ENCODE measurements around the gene CSRP1. TPM values are rescaled to one million over a fixed set of nuclear protein-coding genes. Genes with fewer than 3 reads are reported as not detected.

The CSRP1 gene
- total and polyA plus RNA-seq, 2 donors (not counting 1 experiment from before 2014, with no cell fraction given): 23.8 to 36.7 TPM

DNA sequence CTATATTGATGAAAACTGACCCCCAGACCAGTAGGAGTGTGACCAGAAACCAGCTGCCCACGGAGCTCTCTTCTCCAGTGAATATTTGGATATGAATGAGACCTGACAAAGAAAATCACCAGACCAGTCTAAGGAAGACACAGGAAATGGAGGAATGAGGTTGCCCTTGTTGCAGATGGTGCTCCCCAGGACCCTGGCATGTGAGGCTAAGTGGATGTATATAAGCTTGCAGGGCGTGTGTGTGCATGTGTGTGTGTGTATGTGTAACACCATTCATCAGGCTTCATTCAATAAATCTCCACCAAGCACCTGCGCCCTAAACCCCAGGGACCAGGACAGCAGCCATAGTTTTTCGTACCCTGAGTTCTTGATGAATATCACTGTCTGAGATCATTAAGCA, 52.3 kb downstream of the CSRP1 start:
- no peak for ATAC-seq (ENCODE audit: low read depth)
- Mint-ChIP-seq H3K4me1 (no peaks in the 10 kb centered on the region), H3K27me3 (peaks cover 24% of the 10 kb centered on the region), H3K27ac (no peak overlapping the region), H3K4me3 (no peak overlapping the region), H3K9me3 (ENCODE audit: insufficient read depth) (no peaks in the 10 kb centered on the region)
- WGBS (ENCODE audit: insufficient coverage): 87% methylated on average over 3 of the region's 4 CpGs
- Histone ChIP-seq H3K4me2 (replicated peaks; ENCODE audit: low read depth, low read length, poor library complexity, severe bottlenecking) (no peak overlapping the region), H3K79me2 (ENCODE audit: control insufficient read depth, insufficient read depth, low read length) (no peaks in the 10 kb centered on the region), H3K9ac (ENCODE audit: low read length) (no peak overlapping the region), H3K4me1 (ENCODE audit: control insufficient read depth in 2 of 2, insufficient read depth in 2 of 2, low read length in 2 of 2) (peaks cover 2 to 9% of the 10 kb centered on the region in 2 donors), H3K27ac (ENCODE audit: low read length in 2 of 2) (no peak overlapping the region), H2AFZ (ENCODE audit: insufficient read depth, low read depth, low read length, poor library complexity, severe bottlenecking) (no peak overlapping the region), H3K36me3 (replicated peaks in 1 of 2; ENCODE audit: control extremely low read depth in 1 of 2, control insufficient read depth in 1 of 2, extremely low read depth in 1 of 2, insufficient read depth in 2 of 2, low read length in 1 of 2) (no peaks in the 10 kb centered on the region), H3K4me3 (ENCODE audit: control extremely low read depth in 1 of 5, extremely low read depth in 1 of 5, insufficient read depth in 1 of 5, low read depth in 2 of 5, low read length in 4 of 5) (no peak overlapping the region), H3K9me3 (ENCODE audit: control extremely low read depth in 1 of 3, control insufficient read depth in 2 of 3, insufficient read depth in 1 of 3, low read length in 2 of 3) (peaks cover 0 to 5% (median 0%) of the 10 kb centered on the region in 3 donors), H4K20me1 (ENCODE audit: control insufficient read depth, insufficient read depth, low read length, poor library complexity, severe bottlenecking) (no peaks in the 10 kb centered on the region), H3K27me3 (replicated peaks in 1 of 4; ENCODE audit: control extremely low read depth in 1 of 4, control insufficient read depth in 3 of 4, insufficient read depth in 4 of 4, low read length in 3 of 4) (peaks cover 0 to 16% (median 0%) of the 10 kb centered on the region in 4 experiments)
- no peak for DNase-seq
- TF ChIP-seq, protein P1, sequence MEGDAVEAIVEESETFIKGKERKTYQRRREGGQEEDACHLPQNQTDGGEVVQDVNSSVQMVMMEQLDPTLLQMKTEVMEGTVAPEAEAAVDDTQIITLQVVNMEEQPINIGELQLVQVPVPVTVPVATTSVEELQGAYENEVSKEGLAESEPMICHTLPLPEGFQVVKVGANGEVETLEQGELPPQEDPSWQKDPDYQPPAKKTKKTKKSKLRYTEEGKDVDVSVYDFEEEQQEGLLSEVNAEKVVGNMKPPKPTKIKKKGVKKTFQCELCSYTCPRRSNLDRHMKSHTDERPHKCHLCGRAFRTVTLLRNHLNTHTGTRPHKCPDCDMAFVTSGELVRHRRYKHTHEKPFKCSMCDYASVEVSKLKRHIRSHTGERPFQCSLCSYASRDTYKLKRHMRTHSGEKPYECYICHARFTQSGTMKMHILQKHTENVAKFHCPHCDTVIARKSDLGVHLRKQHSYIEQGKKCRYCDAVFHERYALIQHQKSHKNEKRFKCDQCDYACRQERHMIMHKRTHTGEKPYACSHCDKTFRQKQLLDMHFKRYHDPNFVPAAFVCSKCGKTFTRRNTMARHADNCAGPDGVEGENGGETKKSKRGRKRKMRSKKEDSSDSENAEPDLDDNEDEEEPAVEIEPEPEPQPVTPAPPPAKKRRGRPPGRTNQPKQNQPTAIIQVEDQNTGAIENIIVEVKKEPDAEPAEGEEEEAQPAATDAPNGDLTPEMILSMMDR (IDR thresholded peaks at IDR 0.05): no peak
- no peak for TF ChIP-seq EZH2 (IDR thresholded peaks at IDR 0.05; ENCODE audit: borderline replicate concordance, insufficient read depth, low read depth, low read length, poor library complexity, severe bottlenecking)
- intact Hi-C loops (cut with micrococcal nuclease): no loop called here
- ChIA-PET POLR2A (no interaction called here), CTCF (interaction anchor here (1.0 kb wide), 1 partner anchor 10 kb away, joined by 3 read pairs; no protein-coding TSS in a partner anchor)

DNA sequence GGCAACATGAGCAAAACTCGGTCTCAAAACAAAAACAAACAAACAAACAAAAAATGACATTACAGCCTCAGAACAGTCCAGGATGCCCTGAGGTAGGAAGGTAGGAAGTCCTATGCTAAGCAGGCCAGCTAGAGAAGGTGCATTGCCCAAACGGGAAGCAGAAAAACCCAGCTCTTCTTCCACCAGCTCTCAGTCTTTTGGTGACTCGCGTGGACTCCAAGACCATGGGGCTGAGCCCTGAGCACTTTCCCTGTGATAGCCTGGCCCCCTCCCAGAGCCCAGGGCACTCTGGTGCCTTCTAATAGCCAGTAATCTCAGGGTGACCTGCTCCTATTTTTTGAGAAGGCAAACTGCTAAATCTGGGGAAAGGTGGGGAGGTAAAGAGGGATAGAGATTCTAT, 54.1 kb downstream of the CSRP1 start:
- H3K9me3 ChIP-seq (ENCODE audit: control extremely low read depth in 1 of 3, control insufficient read depth in 2 of 3, insufficient read depth in 1 of 3, low read length in 2 of 3): peaks cover 0 to 5% (median 0%) of the 10 kb centered on the region in 3 donors
- ChIA-PET CTCF (interaction anchor here (1.0 to 8.0 kb wide), 2 partner anchors 17 to 59 kb away, joined by 3 to 104 read pairs; no protein-coding TSS in a partner anchor), POLR2A (no interaction called here)
- Mint-ChIP-seq H3K9me3 (ENCODE audit: insufficient read depth) (no peaks in the 10 kb centered on the region), H3K4me1 (peaks cover 4% of the 10 kb centered on the region), H3K27me3 (peaks cover 23% of the 10 kb centered on the region), H3K4me3 (no peak overlapping the region), H3K27ac (no peak overlapping the region)
- 81% methylated on average over 3 of the region's 4 CpGs for WGBS (ENCODE audit: insufficient coverage)
- no peak overlapping the region for H3K27ac ChIP-seq (ENCODE audit: low read length in 2 of 2)
- no peak overlapping the region for H3K9ac ChIP-seq (ENCODE audit: low read length)
- no peak overlapping the region for H3K4me2 ChIP-seq (replicated peaks; ENCODE audit: low read depth, low read length, poor library complexity, severe bottlenecking)
- peaks cover 7 to 15% of the 10 kb centered on the region in 2 donors for H3K4me1 ChIP-seq (ENCODE audit: control insufficient read depth in 2 of 2, insufficient read depth in 2 of 2, low read length in 2 of 2)
- DNase-seq (no peak), ATAC-seq (ENCODE audit: low read depth) (no peak)
- H3K4me3 ChIP-seq (ENCODE audit: control extremely low read depth in 1 of 5, extremely low read depth in 1 of 5, insufficient read depth in 1 of 5, low read depth in 2 of 5, low read length in 4 of 5): no peak overlapping the region
- peaks cover 0 to 16% (median 0%) of the 10 kb centered on the region in 4 experiments for H3K27me3 ChIP-seq (replicated peaks in 1 of 4; ENCODE audit: control extremely low read depth in 1 of 4, control insufficient read depth in 3 of 4, insufficient read depth in 4 of 4, low read length in 3 of 4)
- no peak overlapping the region for H2AFZ ChIP-seq (ENCODE audit: insufficient read depth, low read depth, low read length, poor library complexity, severe bottlenecking)
- intact Hi-C loops (cut with micrococcal nuclease): no loop called here
- H3K79me2 ChIP-seq (ENCODE audit: control insufficient read depth, insufficient read depth, low read length): no peaks in the 10 kb centered on the region
- no peak for TF ChIP-seq EZH2 (IDR thresholded peaks at IDR 0.05; ENCODE audit: borderline replicate concordance, insufficient read depth, low read depth, low read length, poor library complexity, severe bottlenecking)
- TF ChIP-seq, protein P1 (IDR thresholded peaks at IDR 0.05): no peak
- H4K20me1 ChIP-seq (ENCODE audit: control insufficient read depth, insufficient read depth, low read length, poor library complexity, severe bottlenecking): no peaks in the 10 kb centered on the region
- H3K36me3 ChIP-seq (replicated peaks in 1 of 2; ENCODE audit: control extremely low read depth in 1 of 2, control insufficient read depth in 1 of 2, extremely low read depth in 1 of 2, insufficient read depth in 2 of 2, low read length in 1 of 2): no peaks in the 10 kb centered on the region
